GM23338 (cell line): ENCODE results near the gene LSM12. TPM values are rescaled to one million over a fixed set of nuclear protein-coding genes. Genes with fewer than 3 reads are reported as not detected.
A peak's percentile ranks its signal among the peaks of the same experiment; 100 is the strongest.

Experiments used
- ATAC-seq: fragments of 200-7000 bp; cut with Tn5 transposase; 3 replicates; pipeline ENCODE4 v1.9.1; 2020
- DNase-seq: peaks from one replicate; pipeline ENCODE4 v3.0.0-alpha.2; 2015; ENCODE audit warnings: low spot score
- H2AFZ ChIP-seq: fragments of 200-600 bp; sonication (generic); 2 replicates; pipeline ENCODE4 v1.8.0; 2016; ENCODE audit warnings: antibody characterized with exemption, mild to moderate bottlenecking, moderate library complexity
- H3F3A ChIP-seq: fragments of 200-600 bp; sonication (generic); replicated peaks from 2 replicates; pipeline ENCODE4 v1.8.0; 2017; ENCODE audit warnings: antibody characterized with exemption, mixed run types, low read depth
- H3K27ac ChIP-seq: fragments of 200-600 bp; sonication (generic); 2 replicates; pipeline ENCODE4 v1.6.1; 2016; ENCODE audit warnings: low read depth
- H3K27me3 ChIP-seq: fragments of 200-600 bp; sonication (generic); 2 replicates; pipeline ENCODE4 v1.8.0; 2016; ENCODE audit warnings: mild to moderate bottlenecking, mixed run types, moderate library complexity; ENCODE audit not compliant: insufficient read depth
- H3K36me3 ChIP-seq: fragments of 200-600 bp; sonication (generic); 2 replicates; pipeline ENCODE4 v1.8.0; 2016; ENCODE audit warnings: mild to moderate bottlenecking; ENCODE audit not compliant: insufficient read depth
- H3K4me1 ChIP-seq: fragments of 200-600 bp; sonication (generic); 2 replicates; pipeline ENCODE4 v1.8.0; 2016; ENCODE audit warnings: mild to moderate bottlenecking, moderate library complexity; ENCODE audit not compliant: insufficient read depth
- H3K4me2 ChIP-seq: fragments of 200-600 bp; sonication (generic); 2 replicates; pipeline ENCODE4 v1.7.1; 2017; ENCODE audit warnings: mixed run types
- H3K4me3 ChIP-seq: fragments of 200-600 bp; sonication (generic); 2 replicates; pipeline ENCODE4 v1.6.1; 2016; ENCODE audit warnings: mixed run types
- H3K79me2 ChIP-seq: fragments of 200-600 bp; sonication (generic); replicated peaks from 2 replicates; pipeline ENCODE4 v1.8.0; 2017; ENCODE audit warnings: mild to moderate bottlenecking; ENCODE audit not compliant: insufficient read depth
- H3K9me2 ChIP-seq: fragments of 200-600 bp; sonication (generic); 2 replicates; pipeline ENCODE4 v1.8.0; 2017; ENCODE audit not compliant: insufficient read depth
- H4K20me1 ChIP-seq: fragments of 200-600 bp; sonication (generic); replicated peaks from 2 replicates; pipeline ENCODE4 v1.8.0; 2017; ENCODE audit warnings: mild to moderate bottlenecking; ENCODE audit not compliant: insufficient read depth
- H3K27ac Mint-ChIP-seq: 2 replicates; pipeline ENCODE4 v1.8.0; 2020; ENCODE audit warnings: inconsistent platforms, mild to moderate bottlenecking, moderate library complexity, mixed read lengths
- H3K27me3 Mint-ChIP-seq: 3 replicates; pipeline ENCODE4 v1.8.0; 2022; ENCODE audit warnings: low read depth, mild to moderate bottlenecking, moderate library complexity, mixed read lengths, inconsistent platforms; ENCODE audit not compliant: insufficient read depth, poor library complexity
- H3K36me3 Mint-ChIP-seq: 3 replicates; pipeline ENCODE4 v1.8.0; 2021; ENCODE audit warnings: low read depth, mild to moderate bottlenecking, inconsistent platforms, moderate library complexity, mixed read lengths
- H3K4me1 Mint-ChIP-seq: 3 replicates; pipeline ENCODE4 v1.8.0; 2020; ENCODE audit warnings: mild to moderate bottlenecking, inconsistent platforms, mixed read lengths
- H3K4me3 Mint-ChIP-seq: 3 replicates; pipeline ENCODE4 v1.8.0; 2021; ENCODE audit warnings: moderate library complexity, mild to moderate bottlenecking, inconsistent platforms, mixed read lengths
- H3K9me3 Mint-ChIP-seq: 3 replicates; pipeline ENCODE4 v1.8.0; 2020; ENCODE audit warnings: moderate library complexity, mild to moderate bottlenecking, inconsistent platforms, mixed read lengths
- CREB1 ChIP-seq: fragments of 250-450 bp; sonication (Bioruptor Pico); IDR thresholded peaks from 2 replicates; pipeline ENCODE4 v1.5.0; 2020; ENCODE audit warnings: low read depth, mild to moderate bottlenecking, moderate library complexity
- CTCF ChIP-seq, 2 experiments: fragments of 200-600 bp in 1 of 2; sonication (generic) in 1 of 2; conservative IDR thresholded peaks; 2 replicates each; pipeline versions ENCODE4 v1.5.1 to v1.6.1; 2016 to 2017; ENCODE audit warnings: antibody characterized with exemption in 2 of 2, low read depth in 2 of 2, mild to moderate bottlenecking in 2 of 2, moderate library complexity in 1 of 2
- ETS1 ChIP-seq: IDR thresholded peaks from 2 replicates; pipeline ENCODE4 v1.6.1; 2016; ENCODE audit warnings: antibody characterized with exemption
- EZH2phosphoT487 ChIP-seq: fragments of 200-600 bp; sonication (generic); IDR thresholded peaks from one replicate; pipeline ENCODE4 v1.8.1; 2018; ENCODE audit warnings: antibody characterized with exemption; ENCODE audit not compliant: unreplicated experiment
- JUNB ChIP-seq: IDR thresholded peaks from one replicate; pipeline ENCODE4 v1.6.1; 2016; ENCODE audit warnings: antibody characterized with exemption; ENCODE audit not compliant: unreplicated experiment
- REST ChIP-seq: IDR thresholded peaks from one replicate; pipeline ENCODE4 v1.6.1; 2018; ENCODE audit warnings: antibody characterized with exemption; ENCODE audit not compliant: unreplicated experiment
- STAT1 ChIP-seq: IDR thresholded peaks from one replicate; pipeline ENCODE4 v1.6.1; 2016; ENCODE audit warnings: antibody characterized with exemption; ENCODE audit not compliant: unreplicated experiment
- ZNF114 ChIP-seq: fragments of 250-450 bp; sonication (Bioruptor Pico); IDR thresholded peaks from 2 replicates; pipeline ENCODE4 v1.5.0; 2020; ENCODE audit warnings: mild to moderate bottlenecking, moderate library complexity
- ZNF331 ChIP-seq: fragments of 250-450 bp; sonication (Bioruptor Pico); IDR thresholded peaks from 2 replicates; pipeline ENCODE4 v1.5.0; 2020; ENCODE audit warnings: low read depth, mild to moderate bottlenecking, moderate library complexity
- polyA plus RNA-seq: library from polyadenylated mRNA; unstranded; fragments of >200 nt; fragmentation: Nextera tagmentation; extraction: Ambion mirVana; gene quantifications from 2 replicates; pipeline ENCODE4 v1.2.1, GENCODE V29; 2016
- total RNA-seq: library from RNA; depleted of rRNA; stranded (reverse); fragments of >200 nt; shearing (Covaris generic); gene quantifications from 2 replicates; pipeline ENCODE4 v1.2.3, GENCODE V29; 2014

Gene LSM12
- total and polyA plus RNA-seq, 2 experiments from 2014 or later, result 72.7 to 241 TPM

- 0 out of 2 replicates have a peak, but pooled peaks have one; percentile 7 for TF ChIP-seq CREB1 (CRISPR knock-in tag)
- no peak for TF ChIP-seq ZNF114 (CRISPR knock-in tag)
- no peak for TF ChIP-seq EZH2phosphoT487
- no peak for TF ChIP-seq ETS1
- Histone ChIP-seq H3F3A (peaks cover 17% of the 10 kb centered on the region; the same call in 1 of the 2 replicates), H3K4me1 (peaks cover 5% of the 10 kb centered on the region), H4K20me1 (peaks cover 6% of the 10 kb centered on the region; the same call in 1 of the 2 replicates), H3K27me3 (no peaks in the 10 kb centered on the region), H3K4me2 (peak overlapping the region; percentile 92), H3K9me2 (no peaks in the 10 kb centered on the region), H3K79me2 (0 out of 2 replicates have a peak, but pooled peaks cover 4% of the 10 kb centered on the region), H3K27ac (peak overlapping the region; percentile 99), H3K36me3 (no peaks in the 10 kb centered on the region), H3K4me3 (peak overlapping the region; percentile 92), H2AFZ (peak overlapping the region; percentile 88)
- Mint-ChIP-seq H3K27ac (peak overlapping the region; percentile 100), H3K27me3 (peaks cover 16% of the 10 kb centered on the region), H3K4me1 (peaks cover 11% of the 10 kb centered on the region), H3K36me3 (peaks cover 16% of the 10 kb centered on the region), H3K9me3 (no peaks in the 10 kb centered on the region), H3K4me3 (peak overlapping the region; percentile 100)
- peak; percentile 84; the same call in 2 of the 3 replicates for ATAC-seq
- DNase-seq, result no peak
These were observed 52.4 kb downstream of the LSM12 start for GRCh38 chr17:44014133-44014436.

GRCh38 chr17:44012874-44013273 lies 53.6 kb downstream of the LSM12 start:
- peaks cover 21% of the 10 kb centered on the region for H3K27me3 Mint-ChIP-seq
- peaks cover 16% of the 10 kb centered on the region for H3K36me3 Mint-ChIP-seq
- Histone ChIP-seq H3K4me2 (no peak overlapping the region), H3K4me3 (no peak overlapping the region), H2AFZ (no peak overlapping the region), H3K36me3 (no peaks in the 10 kb centered on the region), H3K9me2 (no peaks in the 10 kb centered on the region), H3K4me1 (peaks cover 11% of the 10 kb centered on the region), H3F3A (peaks cover 21% of the 10 kb centered on the region), H4K20me1 (peaks cover 10% of the 10 kb centered on the region; the same call in 1 of the 2 replicates), H3K79me2 (0 out of 2 replicates have a peak, but pooled peaks cover 4% of the 10 kb centered on the region), H3K27me3 (no peaks in the 10 kb centered on the region), H3K27ac (no peak overlapping the region)
- no peak overlapping the region for H3K27ac Mint-ChIP-seq
- no peak for DNase-seq
- peak overlapping the region; percentile 100 for H3K4me3 Mint-ChIP-seq
- H3K4me1 Mint-ChIP-seq, result peaks cover 23% of the 10 kb centered on the region
- ATAC-seq, result no peak
- no peaks in the 10 kb centered on the region for H3K9me3 Mint-ChIP-seq
- no peak for TF ChIP-seq JUNB
- no peak for TF ChIP-seq ZNF331
- TF ChIP-seq CTCF (conservative IDR thresholded peaks at IDR 0.05; ENCODE audit: low read depth in 2 of 2), result no peak
- TF ChIP-seq EZH2phosphoT487, result no peak
- no peak for TF ChIP-seq REST
- no peak for TF ChIP-seq STAT1
- no peak for TF ChIP-seq ZNF114 (CRISPR knock-in tag)
- TF ChIP-seq ETS1, result no peak
- no peak for TF ChIP-seq CREB1 (CRISPR knock-in tag)
